HEK293 (cell line): ENCODE data around the gene KIF22.

ENCODE experiments used
- CTCF ChIA-PET: fragments of 350-600 bp; formaldehyde crosslinking; extraction: SDS; loops from one replicate; lab custom pipeline; 2021; ENCODE audit warnings: antibody characterized with exemption; lab: Yijun Ruan, JAX
- POLR2A ChIA-PET: fragments of 300-600 bp; formaldehyde crosslinking; extraction: SDS; loops from one replicate; lab custom pipeline; 2020; ENCODE audit warnings: antibody characterized with exemption, inconsistent platforms; lab: Yijun Ruan, JAX
- H3K27ac ChIP-seq: fragments of 200-500 bp; sonication (Bioruptor generic); 2 replicates; pipeline ENCODE4 v1.5.1; 2014; ENCODE audit warnings: low read depth, low read length, control low read depth, inconsistent platforms; ENCODE audit errors: extremely low read depth
- H3K36me3 ChIP-seq, 2 experiments: fragments of 200-500 bp in 1 of 2; sonication (Bioruptor generic) in 1 of 2; 1 replicate in 1 of 2; 2 replicates in 1 of 2; pipeline ENCODE4 v1.5.1; 2014 to 2017; ENCODE audit warnings: inconsistent platforms in 2 of 2, low read length in 2 of 2; ENCODE audit not compliant: control insufficient read depth in 2 of 2, insufficient read depth in 1 of 2
- H3K4me1 ChIP-seq: fragments of 200-500 bp; sonication (Bioruptor generic); 2 replicates; pipeline ENCODE4 v1.5.1; 2014; ENCODE audit warnings: mild to moderate bottlenecking, low read length, inconsistent platforms; ENCODE audit not compliant: control insufficient read depth, insufficient read depth
- H3K4me3 ChIP-seq: 2 replicates; pipeline ENCODE4 v1.5.1; 2011; ENCODE audit warnings: low read depth, mild to moderate bottlenecking, control low read depth, low read length, moderate library complexity
- H3K9me3 ChIP-seq: fragments of 200-500 bp; sonication (Bioruptor generic); 2 replicates; pipeline ENCODE4 v1.5.1; 2014; ENCODE audit warnings: low read depth, low read length, inconsistent platforms; ENCODE audit not compliant: control insufficient read depth, insufficient read depth
- EGR2 ChIP-seq: fragments of 450-650 bp; formaldehyde crosslinking; IDR thresholded peaks from 2 replicates; pipeline ENCODE4 v1.5.1; 2016; ENCODE audit warnings: low read depth, missing biosample characterization, missing genetic modification characterization
- KLF16 ChIP-seq: fragments of 450-650 bp; formaldehyde crosslinking; IDR thresholded peaks from 2 replicates; pipeline ENCODE4 v1.5.1; 2017; ENCODE audit warnings: missing biosample characterization, missing genetic modification characterization
- PRDM10 ChIP-seq: fragments of 450-650 bp; formaldehyde crosslinking; IDR thresholded peaks from 2 replicates; pipeline ENCODE4 v1.5.1; 2016; ENCODE audit warnings: missing biosample characterization, missing genetic modification characterization
- SP2 ChIP-seq: fragments of 450-650 bp; formaldehyde crosslinking; IDR thresholded peaks from 2 replicates; pipeline ENCODE4 v1.5.1; 2016; ENCODE audit warnings: missing biosample characterization, missing genetic modification characterization
- ZNF10 ChIP-seq: fragments of 450-650 bp; formaldehyde crosslinking; IDR thresholded peaks from 2 replicates; pipeline ENCODE4 v1.5.1; 2017; ENCODE audit warnings: missing biosample characterization, missing genetic modification characterization
- ZNF138 ChIP-seq: fragments of 450-650 bp; formaldehyde crosslinking; IDR thresholded peaks from 2 replicates; pipeline ENCODE4 v1.5.1; 2016; ENCODE audit warnings: missing biosample characterization, missing genetic modification characterization, borderline replicate concordance
- ZNF146 ChIP-seq: fragments of 450-650 bp; formaldehyde crosslinking; IDR thresholded peaks from 2 replicates; pipeline ENCODE4 v1.5.1; 2016; ENCODE audit warnings: missing biosample characterization, missing genetic modification characterization
- ZNF174 ChIP-seq: fragments of 450-650 bp; formaldehyde crosslinking; IDR thresholded peaks from 2 replicates; pipeline ENCODE4 v1.5.0; 2017; ENCODE audit warnings: missing biosample characterization, mild to moderate bottlenecking, missing genetic modification characterization
- ZNF175 ChIP-seq: fragments of 450-650 bp; formaldehyde crosslinking; IDR thresholded peaks from 2 replicates; pipeline ENCODE4 v1.5.1; 2016; ENCODE audit warnings: missing biosample characterization, missing genetic modification characterization
- ZNF211 ChIP-seq: fragments of 450-650 bp; formaldehyde crosslinking; IDR thresholded peaks from 2 replicates; pipeline ENCODE4 v1.5.1; 2016; ENCODE audit warnings: low read depth, missing biosample characterization, missing genetic modification characterization
- ZNF221 ChIP-seq: fragments of 450-650 bp; formaldehyde crosslinking; IDR thresholded peaks from 2 replicates; pipeline ENCODE4 v1.5.1; 2017; ENCODE audit warnings: missing biosample characterization, missing genetic modification characterization, borderline replicate concordance
- ZNF302 ChIP-seq: fragments of 450-650 bp; formaldehyde crosslinking; IDR thresholded peaks from 2 replicates; pipeline ENCODE4 v1.5.1; 2016; ENCODE audit warnings: missing biosample characterization, missing genetic modification characterization, low read depth
- ZNF449 ChIP-seq: fragments of 450-650 bp; formaldehyde crosslinking; IDR thresholded peaks from 2 replicates; pipeline ENCODE4 v1.5.1; 2017; ENCODE audit warnings: missing biosample characterization, mild to moderate bottlenecking, missing genetic modification characterization, moderate library complexity
- ZNF510 ChIP-seq: fragments of 450-650 bp; formaldehyde crosslinking; IDR thresholded peaks from 2 replicates; pipeline ENCODE4 v1.5.1; 2018; ENCODE audit warnings: mild to moderate bottlenecking, missing genetic modification characterization, missing biosample characterization; ENCODE audit not compliant: insufficient replicate concordance
- ZNF529 ChIP-seq: fragments of 450-650 bp; formaldehyde crosslinking; IDR thresholded peaks from 2 replicates; pipeline ENCODE4 v1.5.1; 2017; ENCODE audit warnings: missing genetic modification characterization, missing biosample characterization; ENCODE audit not compliant: insufficient replicate concordance
- ZNF600 ChIP-seq: fragments of 450-650 bp; formaldehyde crosslinking; IDR thresholded peaks from 2 replicates; pipeline ENCODE4 v1.5.1; 2016; ENCODE audit warnings: missing biosample characterization, missing genetic modification characterization
- ZNF776 ChIP-seq: fragments of 450-650 bp; formaldehyde crosslinking; IDR thresholded peaks from 2 replicates; pipeline ENCODE4 v1.5.0; 2017; ENCODE audit warnings: missing biosample characterization, missing genetic modification characterization, borderline replicate concordance
- ZNF830 ChIP-seq: fragments of 450-650 bp; IDR thresholded peaks from 2 replicates; pipeline ENCODE4 v1.5.0; 2018; ENCODE audit warnings: missing biosample characterization, missing genetic modification characterization, low read depth, mild to moderate bottlenecking, moderate library complexity
- ZNF843 ChIP-seq: fragments of 450-650 bp; formaldehyde crosslinking; IDR thresholded peaks from 2 replicates; pipeline ENCODE4 v1.5.1; 2016; ENCODE audit warnings: missing biosample characterization, missing genetic modification characterization
- TF ChIP-seq, protein P1 (sequence below): fragments of 450-650 bp; formaldehyde crosslinking; IDR thresholded peaks from 2 replicates; pipeline ENCODE4 v1.5.1; 2016; ENCODE audit warnings: missing biosample characterization, missing genetic modification characterization, low read depth
- TF ChIP-seq, protein P2 (sequence below): fragments of 450-650 bp; formaldehyde crosslinking; IDR thresholded peaks from 2 replicates; pipeline ENCODE4 v1.5.1; 2016; ENCODE audit warnings: missing biosample characterization, missing genetic modification characterization

The KIF22 gene

GRCh38 chr16:29794231-29794710 is 3.7 kb downstream of the KIF22 start:
- H3K4me1 ChIP-seq: 0 out of 2 replicates have a peak, but pooled peaks cover 2% of the 10 kb centered on the region
- no peak overlapping the region for H3K27ac ChIP-seq
- H3K36me3 ChIP-seq: peaks cover 11 to 49% of the 10 kb centered on the region in 2 experiments
- H3K4me3 ChIP-seq: no peak overlapping the region
- no peak for TF ChIP-seq ZNF211 (tag by site-specific recombination)
- no peak for TF ChIP-seq KLF16
- no peak for TF ChIP-seq ZNF138 (tag by site-specific recombination)
- TF ChIP-seq ZNF776 (tag by site-specific recombination): no peak
- no peak for TF ChIP-seq ZNF221
- no peak for TF ChIP-seq ZNF449 (tag by site-specific recombination)
- TF ChIP-seq ZNF174: no peak
- no peak for TF ChIP-seq ZNF302 (tag by site-specific recombination)
- TF ChIP-seq SP2 (tag by site-specific recombination): no peak
- no peak for TF ChIP-seq ZNF830
- no peak for TF ChIP-seq ZNF146 (tag by site-specific recombination)
- no peak for TF ChIP-seq ZNF510 (tag by site-specific recombination)
- TF ChIP-seq, protein P1, sequence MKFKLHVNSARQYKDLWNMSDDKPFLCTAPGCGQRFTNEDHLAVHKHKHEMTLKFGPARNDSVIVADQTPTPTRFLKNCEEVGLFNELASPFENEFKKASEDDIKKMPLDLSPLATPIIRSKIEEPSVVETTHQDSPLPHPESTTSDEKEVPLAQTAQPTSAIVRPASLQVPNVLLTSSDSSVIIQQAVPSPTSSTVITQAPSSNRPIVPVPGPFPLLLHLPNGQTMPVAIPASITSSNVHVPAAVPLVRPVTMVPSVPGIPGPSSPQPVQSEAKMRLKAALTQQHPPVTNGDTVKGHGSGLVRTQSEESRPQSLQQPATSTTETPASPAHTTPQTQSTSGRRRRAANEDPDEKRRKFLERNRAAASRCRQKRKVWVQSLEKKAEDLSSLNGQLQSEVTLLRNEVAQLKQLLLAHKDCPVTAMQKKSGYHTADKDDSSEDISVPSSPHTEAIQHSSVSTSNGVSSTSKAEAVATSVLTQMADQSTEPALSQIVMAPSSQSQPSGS (tag by site-specific recombination): no peak
- TF ChIP-seq ZNF600 (tag by site-specific recombination): no peak
- TF ChIP-seq ZNF843 (tag by site-specific recombination): no peak
- no peak for TF ChIP-seq ZNF175 (tag by site-specific recombination)
- TF ChIP-seq, all 188 proteins: peak for 0
- H3K9me3 ChIP-seq: no peaks in the 10 kb centered on the region
- CTCF ChIA-PET: interaction anchor here (1.0 kb wide), 1 partner anchor 22 kb away, joined by 3 read pairs; the partner anchor contains the start of gene PAGR1
- POLR2A ChIA-PET: no interaction called here

GRCh38 chr16:29802416-29802935 is 11.9 kb downstream of the KIF22 start:
- CTCF ChIA-PET: interaction anchor here (0.5 to 3.4 kb wide), 5 partner anchors 12 to 230 kb away, joined by 3 to 28 read pairs (median 3); partner anchors contain the start of gene KIF22
- TF ChIP-seq ZNF10 (tag by site-specific recombination): peak; percentile 98
- TF ChIP-seq ZNF529 (tag by site-specific recombination): no peak
- TF ChIP-seq EGR2 (tag by site-specific recombination): 0 out of 2 replicates have a peak, but pooled peaks have one; percentile 19
- TF ChIP-seq PRDM10 (tag by site-specific recombination): peak; percentile 94
- TF ChIP-seq, protein P2, sequence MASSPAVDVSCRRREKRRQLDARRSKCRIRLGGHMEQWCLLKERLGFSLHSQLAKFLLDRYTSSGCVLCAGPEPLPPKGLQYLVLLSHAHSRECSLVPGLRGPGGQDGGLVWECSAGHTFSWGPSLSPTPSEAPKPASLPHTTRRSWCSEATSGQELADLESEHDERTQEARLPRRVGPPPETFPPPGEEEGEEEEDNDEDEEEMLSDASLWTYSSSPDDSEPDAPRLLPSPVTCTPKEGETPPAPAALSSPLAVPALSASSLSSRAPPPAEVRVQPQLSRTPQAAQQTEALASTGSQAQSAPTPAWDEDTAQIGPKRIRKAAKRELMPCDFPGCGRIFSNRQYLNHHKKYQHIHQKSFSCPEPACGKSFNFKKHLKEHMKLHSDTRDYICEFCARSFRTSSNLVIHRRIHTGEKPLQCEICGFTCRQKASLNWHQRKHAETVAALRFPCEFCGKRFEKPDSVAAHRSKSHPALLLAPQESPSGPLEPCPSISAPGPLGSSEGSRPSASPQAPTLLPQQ (tag by site-specific recombination): no peak
- peaks cover 16 to 67% of the 10 kb centered on the region in 2 experiments for H3K36me3 ChIP-seq
- POLR2A ChIA-PET: interaction anchor here (0.6 to 1.5 kb wide), 4 partner anchors 9 to 164 kb away, joined by 3 to 4 read pairs (median 4); partner anchors contain the start of genes KIF22 and PAGR1
- no peaks in the 10 kb centered on the region for H3K9me3 ChIP-seq
- H3K4me1 ChIP-seq: peaks cover 11% of the 10 kb centered on the region
- H3K4me3 ChIP-seq: no peak overlapping the region
- no peak overlapping the region for H3K27ac ChIP-seq
